Measurements from ENCODE around the gene SEC11A.

GRCh38 chr15:84764989-84765388 lies 49.0 kb upstream of the SEC11A start:
- TF ChIP-seq CTCF (IDR thresholded peaks at IDR 0.05) (no peak), EZH2 (IDR thresholded peaks at IDR 0.05; ENCODE audit: borderline replicate concordance, insufficient read depth, low read depth, low read length, poor library complexity, severe bottlenecking) (no peak)
